Islet of Langerhans (tissue), 1 donor: Measurements from ENCODE around the gene POFUT2.
"Not testable (repeated sequence)": the region's sequence is repeated elsewhere in the genome, so short reads cannot be mapped to it uniquely, and the experiment has no call there.

Experiments used
- FAIRE-seq: peaks from one replicate; lab custom pipeline; 2011; peaks lifted over from hg19 to GRCh38; lab: Jason Lieb, UNC

POFUT2 gene

GRCh38 chr21:45309987-45310381 is 22.3 kb upstream of the POFUT2 start:
- no peak for FAIRE-seq

- FAIRE-seq, result no peak
Observed at GRCh38 chr21:45309069-45309986, 21.6 kb upstream of the POFUT2 start.

GRCh38 chr21:45308194-45309068 is 20.7 kb upstream of the POFUT2 start:
- FAIRE-seq, result no peak

GRCh38 chr21:45307597-45308158 is 20.0 kb upstream of the POFUT2 start:
- not testable (repeated sequence) for FAIRE-seq

- FAIRE-seq, result no peak
Observed at GRCh38 chr21:45306832-45307571, 19.3 kb upstream of the POFUT2 start.

- no peak for FAIRE-seq
Observed at GRCh38 chr21:45306453-45306831, 18.7 kb upstream of the POFUT2 start.

- FAIRE-seq, result no peak
Observed at GRCh38 chr21:45305836-45306235, 18.1 kb upstream of the POFUT2 start.

GRCh38 chr21:45304945-45305344 is 17.2 kb upstream of the POFUT2 start:
- FAIRE-seq, result no peak

GRCh38 chr21:45304476-45304830 is 16.8 kb upstream of the POFUT2 start:
- no peak for FAIRE-seq

- FAIRE-seq, result no peak
Observed at GRCh38 chr21:45303751-45304475, 16.2 kb upstream of the POFUT2 start.

GRCh38 chr21:45303091-45303615 is 15.5 kb upstream of the POFUT2 start:
- FAIRE-seq, result no peak

GRCh38 chr21:45302082-45303061 is 14.7 kb upstream of the POFUT2 start:
- FAIRE-seq, result no peak

GRCh38 chr21:45301521-45302081 is 13.9 kb upstream of the POFUT2 start:
- FAIRE-seq, result no peak

- FAIRE-seq, result no peak
Observed at GRCh38 chr21:45300786-45301520, 13.3 kb upstream of the POFUT2 start.

GRCh38 chr21:45299864-45300785 is 12.4 kb upstream of the POFUT2 start:
- FAIRE-seq, result no peak

- no peak for FAIRE-seq
Observed at GRCh38 chr21:45299026-45299863, 11.6 kb upstream of the POFUT2 start.

- no peak for FAIRE-seq
Observed at GRCh38 chr21:45297869-45298268, 10.2 kb upstream of the POFUT2 start.
